H1 (cell line): ENCODE measurements around the gene MEIOB.

ENCODE experiments used
- CBX8 ChIP-seq: fragments of 300-800, 300-1000 bp; sonication (generic); IDR thresholded peaks from 2 replicates; pipeline ENCODE4 v1.7.1; 2016; ENCODE audit warnings: low read depth, low read length, borderline replicate concordance
- CEBPB ChIP-seq: IDR thresholded peaks from 2 replicates; pipeline ENCODE4 v1.6.1; 2012; ENCODE audit warnings: low read depth, low read length
- CREB1 ChIP-seq: IDR thresholded peaks from 2 replicates; pipeline ENCODE4 v1.6.1; 2012; ENCODE audit warnings: inconsistent platforms
- EZH2 ChIP-seq: fragments of 200-600 bp; sonication (generic); IDR thresholded peaks from 2 replicates; pipeline ENCODE4 v1.7.1; 2012; ENCODE audit warnings: low read depth, mild to moderate bottlenecking, moderate library complexity, low read length, inconsistent platforms; ENCODE audit not compliant: severe bottlenecking
- FOSL1 ChIP-seq: IDR thresholded peaks from 2 replicates; pipeline ENCODE4 v1.6.1; 2011; ENCODE audit warnings: mild to moderate bottlenecking, low read depth, low read length, moderate library complexity; ENCODE audit not compliant: insufficient read depth
- KDM1A ChIP-seq: fragments of 200-600, 300-600 bp; sonication (generic); IDR thresholded peaks from 2 replicates; pipeline ENCODE4 v1.7.1; 2016; ENCODE audit warnings: mild to moderate bottlenecking, low read length, borderline replicate concordance
- KDM5A ChIP-seq: fragments of 200-600 bp; IDR thresholded peaks from 2 replicates; pipeline ENCODE4 v1.7.1; 2012; ENCODE audit warnings: mild to moderate bottlenecking, low read length, inconsistent platforms, mixed read lengths
- SRF ChIP-seq: IDR thresholded peaks from 2 replicates; pipeline ENCODE4 v1.6.1; 2011; ENCODE audit warnings: mild to moderate bottlenecking, low read depth, low read length, moderate library complexity
- ZNF274 ChIP-seq: IDR thresholded peaks from 2 replicates; pipeline ENCODE4 v1.7.0; 2012; ENCODE audit warnings: low read length, borderline replicate concordance; ENCODE audit errors: extremely low read depth
- TF ChIP-seq, protein P1 (sequence below), 3 experiments: IDR thresholded peaks; 1 replicate in 2 of 3; 2 replicates in 1 of 3; pipeline versions ENCODE4 v1.5.1 to v1.6.1; 2011; ENCODE audit warnings: low read length in 3 of 3, mild to moderate bottlenecking in 3 of 3, inconsistent platforms in 2 of 3, low read depth in 1 of 3, moderate library complexity in 1 of 3; ENCODE audit not compliant: insufficient read depth in 1 of 3; ENCODE audit errors: control extremely low read depth in 1 of 3
- TF ChIP-seq, protein P2 (sequence below): IDR thresholded peaks from 2 replicates; pipeline ENCODE4 v1.6.1; 2012; ENCODE audit warnings: inconsistent platforms
- TF ChIP-seq, protein P3 (sequence below): IDR thresholded peaks from 2 replicates; pipeline ENCODE4 v1.6.1; 2012; ENCODE audit warnings: low read length, inconsistent platforms

GRCh38 chr16:1825864-1826690, 45.9 kb downstream of the MEIOB start:
- TF ChIP-seq FOSL1 (no peak), ZNF274 (no peak), KDM5A (no peak), CREB1 (no peak), EZH2 (no peak), CEBPB (no peak), CBX8 (no peak), KDM1A (no peak), SRF (no peak)
- TF ChIP-seq, protein P1, sequence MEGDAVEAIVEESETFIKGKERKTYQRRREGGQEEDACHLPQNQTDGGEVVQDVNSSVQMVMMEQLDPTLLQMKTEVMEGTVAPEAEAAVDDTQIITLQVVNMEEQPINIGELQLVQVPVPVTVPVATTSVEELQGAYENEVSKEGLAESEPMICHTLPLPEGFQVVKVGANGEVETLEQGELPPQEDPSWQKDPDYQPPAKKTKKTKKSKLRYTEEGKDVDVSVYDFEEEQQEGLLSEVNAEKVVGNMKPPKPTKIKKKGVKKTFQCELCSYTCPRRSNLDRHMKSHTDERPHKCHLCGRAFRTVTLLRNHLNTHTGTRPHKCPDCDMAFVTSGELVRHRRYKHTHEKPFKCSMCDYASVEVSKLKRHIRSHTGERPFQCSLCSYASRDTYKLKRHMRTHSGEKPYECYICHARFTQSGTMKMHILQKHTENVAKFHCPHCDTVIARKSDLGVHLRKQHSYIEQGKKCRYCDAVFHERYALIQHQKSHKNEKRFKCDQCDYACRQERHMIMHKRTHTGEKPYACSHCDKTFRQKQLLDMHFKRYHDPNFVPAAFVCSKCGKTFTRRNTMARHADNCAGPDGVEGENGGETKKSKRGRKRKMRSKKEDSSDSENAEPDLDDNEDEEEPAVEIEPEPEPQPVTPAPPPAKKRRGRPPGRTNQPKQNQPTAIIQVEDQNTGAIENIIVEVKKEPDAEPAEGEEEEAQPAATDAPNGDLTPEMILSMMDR (IDR thresholded peaks at IDR 0.05; ENCODE audit: control extremely low read depth in 1 of 3, insufficient read depth in 1 of 3, low read depth in 1 of 3, low read length in 3 of 3), result no peak
- TF ChIP-seq, protein P2, sequence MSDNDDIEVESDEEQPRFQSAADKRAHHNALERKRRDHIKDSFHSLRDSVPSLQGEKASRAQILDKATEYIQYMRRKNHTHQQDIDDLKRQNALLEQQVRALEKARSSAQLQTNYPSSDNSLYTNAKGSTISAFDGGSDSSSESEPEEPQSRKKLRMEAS, result 0 out of 2 replicates have a peak, but pooled peaks have one; percentile 4
- TF ChIP-seq, protein P3, sequence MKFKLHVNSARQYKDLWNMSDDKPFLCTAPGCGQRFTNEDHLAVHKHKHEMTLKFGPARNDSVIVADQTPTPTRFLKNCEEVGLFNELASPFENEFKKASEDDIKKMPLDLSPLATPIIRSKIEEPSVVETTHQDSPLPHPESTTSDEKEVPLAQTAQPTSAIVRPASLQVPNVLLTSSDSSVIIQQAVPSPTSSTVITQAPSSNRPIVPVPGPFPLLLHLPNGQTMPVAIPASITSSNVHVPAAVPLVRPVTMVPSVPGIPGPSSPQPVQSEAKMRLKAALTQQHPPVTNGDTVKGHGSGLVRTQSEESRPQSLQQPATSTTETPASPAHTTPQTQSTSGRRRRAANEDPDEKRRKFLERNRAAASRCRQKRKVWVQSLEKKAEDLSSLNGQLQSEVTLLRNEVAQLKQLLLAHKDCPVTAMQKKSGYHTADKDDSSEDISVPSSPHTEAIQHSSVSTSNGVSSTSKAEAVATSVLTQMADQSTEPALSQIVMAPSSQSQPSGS, result no peak
